Aorta (tissue), 5 donors: ENCODE data around the gene PTPRN2. TPM values are rescaled to one million over a fixed set of nuclear protein-coding genes. Genes with fewer than 3 reads are reported as not detected.
A peak's percentile ranks its signal among the peaks of the same experiment; 100 is the strongest.

Experiments used
- ATAC-seq: fragments of 200-7000 bp; cut with Tn5 transposase; one replicate; pipeline ENCODE4 v1.9.1; 2022; ENCODE audit warnings: moderate library complexity; ENCODE audit not compliant: low FRiP score
- DNase-seq, 2 donors: peaks; one replicate each; pipeline ENCODE4 v3.0.0-alpha.2; 2020
- H3K27ac ChIP-seq, 2 donors: one replicate each; pipeline ENCODE4 v1.5.1; 2013; ENCODE audit warnings: low read length in 2 of 2, mild to moderate bottlenecking in 2 of 2, moderate library complexity in 2 of 2, control low read depth in 1 of 2, inconsistent platforms in 1 of 2, low read depth in 1 of 2
- H3K27me3 ChIP-seq, 2 donors: one replicate each; pipeline ENCODE4 v1.6.1; 2013; ENCODE audit warnings: control low read depth in 1 of 2, low read length in 1 of 2, mild to moderate bottlenecking in 1 of 2, moderate library complexity in 1 of 2; ENCODE audit not compliant: insufficient read depth in 2 of 2, control insufficient read depth in 1 of 2
- H3K36me3 ChIP-seq, 2 donors: one replicate each; pipeline ENCODE4 v1.6.1; 2013; ENCODE audit warnings: control low read depth in 1 of 2, low read length in 1 of 2, mild to moderate bottlenecking in 1 of 2; ENCODE audit not compliant: insufficient read depth in 2 of 2, control insufficient read depth in 1 of 2
- H3K4me1 ChIP-seq, 2 donors: one replicate each; pipeline ENCODE4 v1.6.1; 2013; ENCODE audit warnings: low read length in 2 of 2, control low read depth in 1 of 2, mild to moderate bottlenecking in 1 of 2, moderate library complexity in 1 of 2; ENCODE audit not compliant: insufficient read depth in 2 of 2, control insufficient read depth in 1 of 2
- H3K4me3 ChIP-seq, 2 donors: one replicate each; pipeline ENCODE4 v1.5.1; 2013; ENCODE audit warnings: low read length in 2 of 2, control low read depth in 1 of 2, mild to moderate bottlenecking in 1 of 2
- H3K9me3 ChIP-seq: one replicate; pipeline ENCODE4 v1.6.1; 2013; ENCODE audit warnings: mild to moderate bottlenecking, low read length; ENCODE audit not compliant: control insufficient read depth
- WGBS, 2 donors: extraction: QIAGEN DNeasy Blood & Tissue Kit; methylation state at CpG; one replicate each; pipeline ENCODE4 v1.1.7; 2013; 5-methylcytosine and 5-hydroxymethylcytosine counted together
- intact Hi-C, 2 donors: fragments of 100-400 bp; cut with DNase I; formaldehyde crosslinking; loops; one replicate each; pipeline versions ENCODE4 v1.14.2 to v1.15.0; 2022
- polyA plus RNA-seq, 2 donors: library from polyadenylated mRNA; stranded (reverse); fragments of 200-250 nt; gene quantifications; one replicate each; pipeline ENCODE4 v1.2.3, GENCODE V29; 2013
- total RNA-seq, 2 donors: library from RNA; stranded (reverse); fragmentation: NEBNext Ultra II Directional; extraction: Animal tissue kit (Norgen Biotek cat#: 25700); gene quantifications; one replicate each; pipeline ENCODE4 v1.2.1, GENCODE V29; 2021
- donor health status: healthy with polysubstance abuse.
- donor health status: Bipolar disorder and iron deficiency.
- donor health status: DM: no; HTN: no; CAD: no.
- donor health status: DM: no; HTN: no; CAD: no.
- donor health status: DM: yes; HTN: yes; CAD: no.

Gene PTPRN2
- total and polyA plus RNA-seq, 4 donors = 0.67 to 3.3 (median 1.4) TPM

GRCh38 chr7:158573310-158573709 is 14.3 kb downstream of the PTPRN2 start:
- H3K27ac ChIP-seq = no peak overlapping the region

GRCh38 chr7:158572000-158572828 is 15.4 kb downstream of the PTPRN2 start:
- H3K36me3 ChIP-seq = no peaks in the 10 kb centered on the region
- no peaks in the 10 kb centered on the region for H3K4me1 ChIP-seq
- no peak for ATAC-seq
- no peak overlapping the region for H3K4me3 ChIP-seq
- no peak for DNase-seq
- no peak overlapping the region for H3K27ac ChIP-seq
- WGBS, 2 donors = 46 to 49% methylated on average over 7 of the region's 7 CpGs
- peaks cover 1% of the 10 kb centered on the region for H3K9me3 ChIP-seq
- intact Hi-C loops = no loop called here
- no peaks in the 10 kb centered on the region for H3K27me3 ChIP-seq

More at GRCh38 chr7:158573310-158573709, 14.3 kb downstream of the PTPRN2 start:
- intact Hi-C loops = no loop called here
- Histone ChIP-seq H3K27me3 (no peaks in the 10 kb centered on the region), H3K4me1 (no peaks in the 10 kb centered on the region), H3K4me3 (no peak overlapping the region), H3K9me3 (peaks cover 3% of the 10 kb centered on the region), H3K36me3 (no peaks in the 10 kb centered on the region)
- DNase-seq (no peak), ATAC-seq (no peak)
- WGBS, 2 donors = 69 to 70% methylated on average over 4 of the region's 4 CpGs

- ATAC-seq = no peak
- H3K27me3 ChIP-seq = no peaks in the 10 kb centered on the region
- 81 to 85% methylated on average over 44 of the region's 44 CpGs for WGBS, 2 donors
Observed at GRCh38 chr7:158570449-158571170, 17.0 kb downstream of the PTPRN2 start.

GRCh38 chr7:158569858-158570323 is 17.7 kb downstream of the PTPRN2 start:
- H3K4me3 ChIP-seq = no peak overlapping the region
- H3K27ac ChIP-seq = no peak overlapping the region
- H3K36me3 ChIP-seq = no peaks in the 10 kb centered on the region
- no peak for DNase-seq
- 12% methylated on average over 30 to 53 of the region's 53 CpGs for WGBS, 2 donors
- no peaks in the 10 kb centered on the region for H3K4me1 ChIP-seq
- no peaks in the 10 kb centered on the region for H3K27me3 ChIP-seq
- H3K9me3 ChIP-seq = peaks cover 1% of the 10 kb centered on the region
- intact Hi-C loops = no loop called here
- no peak for ATAC-seq

More at GRCh38 chr7:158570449-158571170, 17.0 kb downstream of the PTPRN2 start:
- peaks cover 1% of the 10 kb centered on the region for H3K9me3 ChIP-seq
- DNase-seq = peak in 1 of 2 donors; percentile 72
- H3K27ac ChIP-seq = no peak overlapping the region
- H3K36me3 ChIP-seq = no peaks in the 10 kb centered on the region
- no peak overlapping the region for H3K4me3 ChIP-seq
- intact Hi-C loops = no loop called here
- no peaks in the 10 kb centered on the region for H3K4me1 ChIP-seq

- Histone ChIP-seq H3K36me3 (no peaks in the 10 kb centered on the region), H3K4me3 (no peak overlapping the region), H3K27me3 (no peaks in the 10 kb centered on the region), H3K27ac (no peak overlapping the region), H3K4me1 (no peaks in the 10 kb centered on the region), H3K9me3 (peaks cover 1% of the 10 kb centered on the region)
- intact Hi-C loops = no loop called here
- ATAC-seq = no peak
- WGBS, 2 donors = 33 to 38% methylated on average over 24 to 65 of the region's 67 CpGs
- DNase-seq = no peak
Observed at GRCh38 chr7:158568974-158569857, 18.4 kb downstream of the PTPRN2 start.

GRCh38 chr7:158567153-158567603 is 20.4 kb downstream of the PTPRN2 start:
- H3K9me3 ChIP-seq = peaks cover 1% of the 10 kb centered on the region
- 35 to 45% methylated on average over 8 of the region's 8 CpGs for WGBS, 2 donors
- no peaks in the 10 kb centered on the region for H3K36me3 ChIP-seq
- DNase-seq (no peak), ATAC-seq (no peak)
- peaks cover 0 to 2% of the 10 kb centered on the region in 2 donors for H3K27me3 ChIP-seq
- intact Hi-C loops = no loop called here
- H3K4me1 ChIP-seq = no peaks in the 10 kb centered on the region
- H3K27ac ChIP-seq = no peak overlapping the region
- H3K4me3 ChIP-seq = no peak overlapping the region

GRCh38 chr7:158564663-158565035 is 23.0 kb downstream of the PTPRN2 start:
- intact Hi-C loops = no loop called here
- ATAC-seq (no peak), DNase-seq (no peak)
- Histone ChIP-seq H3K4me3 (no peak overlapping the region), H3K9me3 (peaks cover 1% of the 10 kb centered on the region), H3K27ac (no peak overlapping the region), H3K4me1 (no peaks in the 10 kb centered on the region), H3K27me3 (peaks cover 0 to 2% of the 10 kb centered on the region in 2 donors), H3K36me3 (no peaks in the 10 kb centered on the region)
- WGBS, 2 donors = 68 to 69% methylated on average over 7 of the region's 7 CpGs

- Histone ChIP-seq H3K27me3 (peaks cover 0 to 2% of the 10 kb centered on the region in 2 donors), H3K4me3 (no peak overlapping the region), H3K4me1 (no peaks in the 10 kb centered on the region), H3K36me3 (no peaks in the 10 kb centered on the region), H3K27ac (no peak overlapping the region), H3K9me3 (peaks cover 1% of the 10 kb centered on the region)
- ATAC-seq (no peak), DNase-seq (peak in 1 of 2 donors; percentile 67)
- intact Hi-C loops = no loop called here
- WGBS, 2 donors = 80 to 85% methylated on average over 11 of the region's 11 CpGs
Observed at GRCh38 chr7:158563911-158564662, 23.5 kb downstream of the PTPRN2 start.
